HUES64 (cell line): Measurements from ENCODE around the gene DMC1.
"Not testable (repeated sequence)": the region's sequence is repeated elsewhere in the genome, so short reads cannot be mapped to it uniquely, and the experiment has no call there.

Experiments
- H3K27ac ChIP-seq: 2 replicates; pipeline ENCODE4 v1.7.0; 2013; ENCODE audit warnings: low read depth, low read length, inconsistent platforms
- H3K27me3 ChIP-seq: 2 replicates; pipeline ENCODE4 v1.6.1; 2013; ENCODE audit warnings: mild to moderate bottlenecking, low read length; ENCODE audit not compliant: insufficient read depth
- H3K36me3 ChIP-seq: 2 replicates; pipeline ENCODE4 v1.6.1; 2013; ENCODE audit warnings: mild to moderate bottlenecking, low read length; ENCODE audit not compliant: insufficient read depth
- H3K4me1 ChIP-seq: 2 replicates; pipeline ENCODE4 v1.6.1; 2013; ENCODE audit warnings: mild to moderate bottlenecking, low read length, moderate library complexity; ENCODE audit not compliant: insufficient read depth
- H3K4me3 ChIP-seq: 2 replicates; pipeline ENCODE4 v1.5.1; 2013; ENCODE audit warnings: mild to moderate bottlenecking, low read length, moderate library complexity
- H3K9ac ChIP-seq: 2 replicates; pipeline ENCODE4 v1.6.1; 2013; ENCODE audit warnings: mild to moderate bottlenecking, low read depth, low read length
- H3K9me3 ChIP-seq: 2 replicates; pipeline ENCODE4 v1.6.1; 2013; ENCODE audit warnings: low read depth, low read length; ENCODE audit not compliant: insufficient read depth
- WGBS: fragments of 150-250, 120-280 bp; methylation state at CpG from one replicate; pipeline ENCODE4 v1.1.7; 2013; ENCODE audit warnings: missing lambda C conversion rate; 5-methylcytosine and 5-hydroxymethylcytosine counted together

The DMC1 gene

GRCh38 chr22:38481871-38482332 is 88.1 kb downstream of the DMC1 start:
- no peaks in the 10 kb centered on the region for H3K9me3 ChIP-seq
- no peak overlapping the region for H3K9ac ChIP-seq
- no peaks in the 10 kb centered on the region for H3K27me3 ChIP-seq
- peaks cover 73% of the 10 kb centered on the region for H3K36me3 ChIP-seq
- 95% methylated on average over 8 of the region's 8 CpGs for WGBS
- H3K4me3 ChIP-seq: no peak overlapping the region
- no peaks in the 10 kb centered on the region; the same call in 1 of the 2 replicates for H3K4me1 ChIP-seq
- H3K27ac ChIP-seq: no peak overlapping the region

GRCh38 chr22:38481162-38481870 is 88.7 kb downstream of the DMC1 start:
- Histone ChIP-seq H3K4me3 (no peak overlapping the region), H3K36me3 (peaks cover 67% of the 10 kb centered on the region), H3K27ac (no peak overlapping the region), H3K27me3 (no peaks in the 10 kb centered on the region), H3K4me1 (no peaks in the 10 kb centered on the region; the same call in 1 of the 2 replicates), H3K9ac (no peak overlapping the region), H3K9me3 (no peaks in the 10 kb centered on the region)
- whole genome bisulfite sequencing: 89% methylated on average over 3 of the region's 3 CpGs

GRCh38 chr22:38479096-38479837 is 90.7 kb downstream of the DMC1 start:
- H3K4me1 ChIP-seq: no peaks in the 10 kb centered on the region
- no peak overlapping the region for H3K4me3 ChIP-seq
- H3K9ac ChIP-seq: no peak overlapping the region
- H3K9me3 ChIP-seq: no peaks in the 10 kb centered on the region
- WGBS: 82% methylated on average over 7 of the region's 7 CpGs
- H3K27ac ChIP-seq: no peak overlapping the region
- no peaks in the 10 kb centered on the region for H3K27me3 ChIP-seq
- peaks cover 46% of the 10 kb centered on the region for H3K36me3 ChIP-seq

GRCh38 chr22:38477585-38477984 is 92.4 kb downstream of the DMC1 start:
- Histone ChIP-seq H3K27me3 (no peaks in the 10 kb centered on the region), H3K4me3 (no peak overlapping the region), H3K36me3 (peaks cover 30% of the 10 kb centered on the region), H3K9ac (no peak overlapping the region), H3K9me3 (no peaks in the 10 kb centered on the region), H3K4me1 (no peaks in the 10 kb centered on the region), H3K27ac (0 out of 2 replicates have a peak overlapping the region, but pooled peaks have one; percentile 6)
- WGBS: 100% methylated on average over 1 of the region's 1 CpG

GRCh38 chr22:38474003-38474607 is 95.9 kb downstream of the DMC1 start:
- WGBS: 84% methylated on average over 9 of the region's 10 CpGs
- Histone ChIP-seq H3K36me3 (0 out of 2 replicates have a peak, but pooled peaks cover under 1% of the 10 kb centered on the region), H3K4me1 (no peaks in the 10 kb centered on the region), H3K9me3 (no peaks in the 10 kb centered on the region), H3K9ac (no peak overlapping the region), H3K27me3 (no peaks in the 10 kb centered on the region), H3K27ac (no peak overlapping the region), H3K4me3 (no peak overlapping the region)

GRCh38 chr22:38471237-38471636 is 98.7 kb downstream of the DMC1 start:
- no peak overlapping the region for H3K9ac ChIP-seq
- H3K4me1 ChIP-seq: no peaks in the 10 kb centered on the region
- H3K27ac ChIP-seq: no peak overlapping the region
- no peak overlapping the region for H3K4me3 ChIP-seq
- WGBS: 89% methylated on average over 11 of the region's 11 CpGs
- no peaks in the 10 kb centered on the region for H3K36me3 ChIP-seq
- no peaks in the 10 kb centered on the region for H3K9me3 ChIP-seq
- peaks cover 21% of the 10 kb centered on the region for H3K27me3 ChIP-seq

DNA sequence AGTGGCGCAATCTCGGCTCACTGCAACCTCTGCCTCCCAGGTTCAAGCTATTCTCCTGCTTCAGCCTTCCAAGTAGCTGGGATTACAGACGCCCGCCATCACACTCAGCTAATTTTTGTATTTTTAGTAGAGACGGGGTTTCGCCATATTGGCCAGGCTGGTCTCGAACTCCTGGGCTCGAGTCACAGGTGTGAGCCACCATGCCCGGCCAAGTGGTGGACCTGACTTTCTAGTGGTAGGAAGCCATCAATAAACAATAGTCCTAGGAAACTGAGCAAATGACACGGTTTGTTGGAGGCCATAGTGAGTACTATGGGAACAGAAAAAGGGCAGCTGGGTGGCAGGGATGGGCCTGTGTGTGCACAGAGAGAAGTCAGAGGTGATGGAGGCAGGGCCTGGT is 99.8 kb downstream of the DMC1 start:
- H3K27me3 ChIP-seq: peaks cover 31% of the 10 kb centered on the region
- WGBS: 95% methylated on average over 10 of the region's 10 CpGs
- H3K9me3 ChIP-seq, H3K27ac ChIP-seq, H3K9ac ChIP-seq, H3K36me3 ChIP-seq, H3K4me3 ChIP-seq, H3K4me1 ChIP-seq: not testable (repeated sequence)

DNA sequence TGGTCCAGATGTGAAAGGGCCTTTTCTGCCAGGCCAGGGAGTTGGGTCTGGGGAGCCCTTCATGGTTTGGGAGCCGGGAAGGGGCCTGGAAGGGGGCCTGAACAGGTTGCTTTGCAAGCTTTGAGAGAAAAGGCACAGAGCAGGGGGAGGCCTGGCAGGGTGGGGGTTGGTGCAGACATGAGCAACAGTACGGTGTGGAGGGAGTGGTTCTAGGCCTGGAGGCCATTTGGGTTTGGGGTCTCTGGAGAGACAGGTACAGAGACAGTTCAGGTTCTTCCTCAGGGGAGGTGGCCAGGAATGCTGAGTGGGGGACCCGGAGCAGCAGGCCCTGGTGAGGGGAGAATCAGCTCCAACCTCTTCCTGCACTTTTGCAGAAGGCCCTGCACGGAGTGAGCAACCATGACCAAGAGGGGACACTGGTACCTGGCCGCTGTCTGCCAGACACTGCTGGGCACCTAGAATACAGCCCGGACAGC is 100.6 kb downstream of the DMC1 start:
- Histone ChIP-seq H3K27me3 (peaks cover 34% of the 10 kb centered on the region), H3K9ac (no peak overlapping the region), H3K4me1 (no peaks in the 10 kb centered on the region), H3K36me3 (no peaks in the 10 kb centered on the region), H3K27ac (no peak overlapping the region), H3K9me3 (no peaks in the 10 kb centered on the region), H3K4me3 (no peak overlapping the region)
- 92% methylated on average over 6 of the region's 6 CpGs for WGBS
